Measurements from ENCODE around the gene CASKIN1.

- TF ChIP-seq ZNF274 (IDR thresholded peaks at IDR 0.05; ENCODE audit: low read depth, low read length) (no peak), YY1 (IDR thresholded peaks at IDR 0.05; ENCODE audit: insufficient read depth, insufficient read length) (no peak), SUZ12 (IDR thresholded peaks at IDR 0.05; ENCODE audit: extremely low read depth, insufficient read depth, insufficient read length) (no peak)
These were observed 49.0 kb downstream of the CASKIN1 start for GRCh38 chr16:2147378-2147777.

Measured in NT2/D1 (cell line).